NCI-H2029 (cell line): Measurements from ENCODE around the gene MX1.
A peak's percentile ranks its signal among the peaks of the same experiment; 100 is the strongest.
"Not testable (repeated sequence)": the region's sequence is repeated elsewhere in the genome, so short reads cannot be mapped to it uniquely, and the experiment has no call there.

ENCODE experiments used
- DNase-seq: peaks from one replicate; lab custom pipeline; 2025; lab: John Stamatoyannopoulos, UW

Gene MX1

GRCh38 chr21:41407541-41408460 is 18.2 kb upstream of the MX1 start:
- DNase-seq = no peak

GRCh38 chr21:41410361-41410760 is 15.7 kb upstream of the MX1 start:
- DNase-seq = no peak

GRCh38 chr21:41410767-41411448 is 15.1 kb upstream of the MX1 start:
- DNase-seq = no peak

GRCh38 chr21:41411449-41412089 is 14.5 kb upstream of the MX1 start:
- DNase-seq = peak; percentile 49

GRCh38 chr21:41417505-41417904 is 8.5 kb upstream of the MX1 start:
- DNase-seq = not testable (repeated sequence)

- no peak for DNase-seq
These were observed 7.6 kb upstream of the MX1 start for GRCh38 chr21:41418393-41418792.

GRCh38 chr21:41418956-41419680 is 6.9 kb upstream of the MX1 start:
- DNase-seq = no peak

- peak; percentile 74 for DNase-seq
These were observed 5.8 kb upstream of the MX1 start for GRCh38 chr21:41419921-41420862.

- DNase-seq = not testable (repeated sequence)
These were observed 5.0 kb upstream of the MX1 start for GRCh38 chr21:41420998-41421397.

GRCh38 chr21:41422546-41423304 is 3.3 kb upstream of the MX1 start:
- DNase-seq = no peak

- DNase-seq = not testable (repeated sequence)
These were observed 2.8 kb upstream of the MX1 start for GRCh38 chr21:41423305-41423636.

- DNase-seq = no peak
These were observed 468 bp upstream of the MX1 start for GRCh38 chr21:41425588-41425953.

GRCh38 chr21:41426676-41427404 is 801 bp downstream of the MX1 start:
- no peak for DNase-seq

GRCh38 chr21:41427556-41427955 is 1.5 kb downstream of the MX1 start:
- no peak for DNase-seq

GRCh38 chr21:41428311-41428710 is 2.3 kb downstream of the MX1 start:
- DNase-seq = no peak

- no peak for DNase-seq
These were observed 2.8 kb downstream of the MX1 start for GRCh38 chr21:41428847-41429246.

GRCh38 chr21:41429305-41429704 is 3.3 kb downstream of the MX1 start:
- DNase-seq = no peak

GRCh38 chr21:41429925-41430491 is 4.0 kb downstream of the MX1 start:
- DNase-seq = no peak

- no peak for DNase-seq
These were observed 5.9 kb downstream of the MX1 start for GRCh38 chr21:41431788-41432548.
